CD4-positive, alpha-beta T cell (primary cell): ENCODE measurements around the gene IRX4. TPM values are rescaled to one million over a fixed set of nuclear protein-coding genes. Genes with fewer than 3 reads are reported as not detected.

Experiments used
- ATAC-seq: fragments of 200-7000 bp; cut with Tn5 transposase; one replicate; pipeline ENCODE4 v1.10.0; 2022; ENCODE audit warnings: mild to moderate bottlenecking; ENCODE audit not compliant: poor library complexity
- CTCF ChIA-PET: fragments of 350-600 bp; sonication (Branson Sonifier 250); formaldehyde crosslinking; loops from one replicate; lab custom pipeline; 2021; ENCODE audit warnings: antibody characterized with exemption, inconsistent platforms; lab: Charles Lee
- POLR2A ChIA-PET: fragments of 350-600 bp; sonication (Branson Sonifier 250); formaldehyde crosslinking; loops from one replicate; lab custom pipeline; 2021; ENCODE audit warnings: antibody characterized with exemption, inconsistent platforms; lab: Charles Lee
- DNase-seq, 14 experiments: peaks; one replicate each; pipeline ENCODE4 v3.0.0-alpha.2; 2013 to 2020; ENCODE audit warnings: mixed read lengths in 2 of 14
- H3K27ac ChIP-seq, 2 donors: one replicate each; pipeline versions ENCODE4 v1.5.1 to v1.7.0; 2013; ENCODE audit warnings: low read length in 2 of 2, low read depth in 1 of 2, mild to moderate bottlenecking in 1 of 2
- H3K27me3 ChIP-seq, 2 experiments: 1 replicate in 1 of 2; 2 replicates in 1 of 2; pipeline versions ENCODE4 v1.6.1 to v1.7.0; 2013; ENCODE audit warnings: low read length in 2 of 2, control low read depth in 1 of 2, mild to moderate bottlenecking in 1 of 2, moderate library complexity in 1 of 2; ENCODE audit not compliant: insufficient read depth in 2 of 2, control insufficient read depth in 1 of 2
- H3K36me3 ChIP-seq: one replicate; pipeline ENCODE4 v1.6.1; 2013; ENCODE audit warnings: low read length, control low read depth; ENCODE audit not compliant: insufficient read depth
- H3K4me1 ChIP-seq: one replicate; pipeline ENCODE4 v1.6.1; 2013; ENCODE audit warnings: low read length, control low read depth; ENCODE audit not compliant: insufficient read depth
- H3K4me3 ChIP-seq: one replicate; pipeline ENCODE4 v1.5.1; 2013; ENCODE audit warnings: mild to moderate bottlenecking, low read length, moderate library complexity
- H3K9me3 ChIP-seq, 2 experiments: 1 replicate in 1 of 2; 2 replicates in 1 of 2; pipeline versions ENCODE4 v1.6.1 to v1.7.0; 2013; ENCODE audit warnings: low read length in 2 of 2, mild to moderate bottlenecking in 2 of 2, control low read depth in 1 of 2, moderate library complexity in 1 of 2; ENCODE audit not compliant: control insufficient read depth in 1 of 2, insufficient read depth in 1 of 2
- H3K27ac Mint-ChIP-seq: one replicate; pipeline ENCODE4 v1.8.0; 2020; ENCODE audit warnings: mixed read lengths
- H3K27me3 Mint-ChIP-seq: one replicate; pipeline ENCODE4 v1.8.0; 2021; ENCODE audit warnings: mixed read lengths
- H3K36me3 Mint-ChIP-seq: one replicate; pipeline ENCODE4 v1.8.0; 2021; ENCODE audit warnings: low read depth, mixed read lengths
- H3K4me1 Mint-ChIP-seq: one replicate; pipeline ENCODE4 v1.8.0; 2021; ENCODE audit warnings: low read depth, mixed read lengths
- H3K4me3 Mint-ChIP-seq: one replicate; pipeline ENCODE4 v1.8.0; 2020; ENCODE audit warnings: mild to moderate bottlenecking, mixed read lengths
- H3K9me3 Mint-ChIP-seq: one replicate; pipeline ENCODE4 v1.8.0; 2020; ENCODE audit warnings: mixed read lengths
- intact Hi-C, 2 experiments: fragments of 100-400 bp; cut with DNase I in 1 of 2; cut with micrococcal nuclease in 1 of 2; formaldehyde crosslinking; loops; one replicate each; pipeline versions ENCODE4 v1.15.1 to v1.9.0; 2023 to 2025; cut with DNase I, micrococcal nuclease
- total RNA-seq, 174 experiments: library from RNA in 2 of 174; stranded (reverse) in 2 of 174; gene quantifications; one replicate each; pipeline ENCODE4 v1.2.3 and lab custom pipeline; 2021 to 2026
- TF ChIP-seq, protein P1 (sequence below): fragments of 200-600 bp; IDR thresholded peaks from one replicate; pipeline ENCODE4 v1.8.0; 2022; ENCODE audit warnings: antibody characterized with exemption, mild to moderate bottlenecking

Gene IRX4
- total RNA-seq, 2 experiments from 2014 or later: not detected

DNA sequence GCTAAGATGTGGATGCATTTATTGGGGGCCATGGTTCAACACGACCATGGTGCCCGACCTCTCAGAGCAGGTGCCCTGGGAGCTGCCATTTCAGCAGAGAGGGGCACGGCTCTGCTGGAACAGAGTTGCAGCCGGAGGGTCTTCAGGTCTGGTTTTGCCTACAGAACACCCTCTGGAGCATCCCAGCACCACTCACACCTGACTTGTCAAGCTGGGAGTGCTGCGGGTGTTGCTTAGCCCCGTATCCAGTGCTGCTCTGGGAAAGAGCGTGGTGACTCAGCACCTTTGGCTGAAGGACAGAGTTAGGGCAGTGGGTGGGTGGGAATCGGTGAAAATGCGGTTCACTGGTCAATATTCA is 36.5 kb upstream of the IRX4 start:
- Histone ChIP-seq H3K9me3 (peaks cover 0 to 25% of the 10 kb centered on the region in 2 experiments), H3K36me3 (no peaks in the 10 kb centered on the region), H3K4me1 (no peaks in the 10 kb centered on the region), H3K27ac (no peak overlapping the region), H3K27me3 (peaks cover 0 to 2% of the 10 kb centered on the region in 2 experiments), H3K4me3 (no peak overlapping the region)
- CTCF ChIA-PET: no interaction called here
- Mint-ChIP-seq H3K27ac (no peak overlapping the region), H3K9me3 (no peaks in the 10 kb centered on the region), H3K36me3 (no peaks in the 10 kb centered on the region), H3K4me1 (no peaks in the 10 kb centered on the region), H3K27me3 (peaks cover 24% of the 10 kb centered on the region), H3K4me3 (no peak overlapping the region)
- TF ChIP-seq, protein P1, sequence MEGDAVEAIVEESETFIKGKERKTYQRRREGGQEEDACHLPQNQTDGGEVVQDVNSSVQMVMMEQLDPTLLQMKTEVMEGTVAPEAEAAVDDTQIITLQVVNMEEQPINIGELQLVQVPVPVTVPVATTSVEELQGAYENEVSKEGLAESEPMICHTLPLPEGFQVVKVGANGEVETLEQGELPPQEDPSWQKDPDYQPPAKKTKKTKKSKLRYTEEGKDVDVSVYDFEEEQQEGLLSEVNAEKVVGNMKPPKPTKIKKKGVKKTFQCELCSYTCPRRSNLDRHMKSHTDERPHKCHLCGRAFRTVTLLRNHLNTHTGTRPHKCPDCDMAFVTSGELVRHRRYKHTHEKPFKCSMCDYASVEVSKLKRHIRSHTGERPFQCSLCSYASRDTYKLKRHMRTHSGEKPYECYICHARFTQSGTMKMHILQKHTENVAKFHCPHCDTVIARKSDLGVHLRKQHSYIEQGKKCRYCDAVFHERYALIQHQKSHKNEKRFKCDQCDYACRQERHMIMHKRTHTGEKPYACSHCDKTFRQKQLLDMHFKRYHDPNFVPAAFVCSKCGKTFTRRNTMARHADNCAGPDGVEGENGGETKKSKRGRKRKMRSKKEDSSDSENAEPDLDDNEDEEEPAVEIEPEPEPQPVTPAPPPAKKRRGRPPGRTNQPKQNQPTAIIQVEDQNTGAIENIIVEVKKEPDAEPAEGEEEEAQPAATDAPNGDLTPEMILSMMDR: no peak
- POLR2A ChIA-PET: no interaction called here
- DNase-seq (no peak), ATAC-seq (no peak)
- intact Hi-C loops: no loop called here

DNA sequence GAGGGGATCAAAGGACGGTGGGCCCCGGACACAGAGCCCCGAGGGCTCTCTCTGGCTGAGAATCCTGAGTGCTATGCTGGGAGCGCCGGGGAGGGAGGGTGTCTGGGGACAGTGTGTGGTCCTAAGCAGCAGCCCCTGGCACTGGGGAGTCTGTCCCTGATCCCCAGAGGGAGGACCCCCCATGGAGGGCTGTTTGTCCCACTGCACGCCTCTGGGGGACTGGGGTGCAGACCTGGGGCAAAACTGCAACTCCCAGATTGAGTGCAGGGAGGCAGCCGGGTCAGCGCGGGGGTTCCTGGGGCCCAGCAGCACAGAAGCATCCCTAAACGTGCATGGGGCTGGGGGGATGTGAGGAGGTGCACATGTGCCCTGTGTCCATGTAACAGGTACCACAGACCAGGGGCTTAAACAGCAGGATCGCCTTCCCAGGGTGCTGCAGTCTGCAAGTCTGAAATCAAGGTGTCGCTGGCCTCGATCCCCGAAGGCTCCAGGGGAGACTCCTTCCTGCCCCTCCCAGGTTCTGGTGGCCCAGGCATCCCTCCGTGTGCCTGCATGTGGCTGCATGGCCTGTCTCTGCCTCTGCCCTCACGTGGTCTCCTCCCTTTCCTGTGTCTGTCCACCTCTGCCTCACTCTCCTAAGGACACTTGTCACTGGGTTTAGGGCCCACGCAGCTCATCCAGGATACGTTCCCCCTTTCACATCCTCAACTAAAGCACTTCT is 35.9 kb upstream of the IRX4 start:
- POLR2A ChIA-PET: no interaction called here
- no peak overlapping the region for H3K4me3 Mint-ChIP-seq
- H3K27me3 ChIP-seq: peaks cover 0 to 2% of the 10 kb centered on the region in 2 experiments
- intact Hi-C loops: no loop called here
- H3K4me3 ChIP-seq: no peak overlapping the region
- CTCF ChIA-PET: no interaction called here
- no peak overlapping the region for H3K27ac ChIP-seq
- H3K4me1 ChIP-seq: no peaks in the 10 kb centered on the region
- peaks cover 20% of the 10 kb centered on the region for H3K27me3 Mint-ChIP-seq
- H3K9me3 Mint-ChIP-seq: no peaks in the 10 kb centered on the region
- peaks cover 0 to 30% of the 10 kb centered on the region in 2 experiments for H3K9me3 ChIP-seq
- H3K4me1 Mint-ChIP-seq: no peaks in the 10 kb centered on the region
- no peak for DNase-seq
- no peaks in the 10 kb centered on the region for H3K36me3 Mint-ChIP-seq
- no peaks in the 10 kb centered on the region for H3K36me3 ChIP-seq
- no peak overlapping the region for H3K27ac Mint-ChIP-seq
- ATAC-seq: no peak
- TF ChIP-seq, protein P1: no peak

DNA sequence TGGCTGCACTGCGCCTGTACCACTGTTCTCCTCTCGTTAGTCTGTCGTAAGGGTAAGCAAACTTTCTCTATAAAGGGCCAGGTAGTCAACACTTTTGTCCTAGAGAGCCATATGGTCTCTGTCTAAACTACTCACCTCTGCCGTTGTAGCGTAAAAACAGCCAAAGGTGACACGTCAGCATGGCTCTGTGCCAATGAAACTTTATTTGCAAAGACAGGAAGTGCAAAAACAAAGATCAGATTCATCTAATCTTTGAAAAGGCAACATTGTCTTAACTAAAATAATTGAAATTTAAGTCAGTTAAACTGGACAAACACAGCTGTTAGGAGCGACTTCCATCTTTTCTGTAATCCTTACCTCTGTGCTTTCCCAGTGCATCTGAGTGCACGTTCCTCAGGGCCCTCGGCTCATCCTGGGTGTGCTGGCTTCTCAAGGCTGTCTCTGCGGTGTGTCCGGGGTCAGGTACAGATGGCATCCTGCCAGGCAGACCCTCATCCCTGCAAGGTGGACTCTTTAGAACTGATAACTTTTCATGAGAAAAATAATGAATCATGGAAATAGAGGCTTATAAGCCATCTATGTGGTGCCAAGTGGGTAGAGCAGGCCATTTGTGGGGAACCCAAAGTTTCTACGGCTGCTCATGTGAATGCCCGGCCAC is 35.2 kb upstream of the IRX4 start:
- Histone ChIP-seq H3K4me3 (no peak overlapping the region), H3K27me3 (peaks cover 0 to 2% of the 10 kb centered on the region in 2 experiments), H3K4me1 (no peaks in the 10 kb centered on the region), H3K36me3 (no peaks in the 10 kb centered on the region), H3K9me3 (peaks cover 0 to 33% of the 10 kb centered on the region in 2 experiments), H3K27ac (no peak overlapping the region)
- ChIA-PET CTCF (no interaction called here), POLR2A (interaction anchor here (0.8 kb wide), 1 partner anchor 18 kb away, joined by 4 read pairs; no protein-coding TSS in a partner anchor)
- no peak for DNase-seq
- TF ChIP-seq, protein P1: no peak
- peaks cover 20% of the 10 kb centered on the region for H3K27me3 Mint-ChIP-seq
- H3K27ac Mint-ChIP-seq: no peak overlapping the region
- no peaks in the 10 kb centered on the region for H3K9me3 Mint-ChIP-seq
- no peaks in the 10 kb centered on the region for H3K36me3 Mint-ChIP-seq
- intact Hi-C loops: no loop called here
- H3K4me3 Mint-ChIP-seq: no peak overlapping the region
- no peaks in the 10 kb centered on the region for H3K4me1 Mint-ChIP-seq
- ATAC-seq: no peak
